ENCODE measurements around the gene RCC1.
"Not testable (repeated sequence)": the region's sequence is repeated elsewhere in the genome, so short reads cannot be mapped to it uniquely, and the experiment has no call there.

The RCC1 gene

GRCh38 chr1:28540651-28541050 is 34.8 kb downstream of the RCC1 start:
- Histone ChIP-seq H3K9ac (ENCODE audit: low read length in 5 of 5) (no peak overlapping the region), H3K27me3 (ENCODE audit: control insufficient read depth in 5 of 5, insufficient read depth in 4 of 5, low read length in 5 of 5) (no peaks in the 10 kb centered on the region), H3K27ac (ENCODE audit: low read depth, low read length) (no peak overlapping the region), H3K36me3 (ENCODE audit: control insufficient read depth in 5 of 5, insufficient read depth in 5 of 5, low read length in 5 of 5) (peaks cover 0 to 23% (median 20%) of the 10 kb centered on the region in 5 donors), H3K9me3 (ENCODE audit: control insufficient read depth in 5 of 5, low read length in 5 of 5) (no peaks in the 10 kb centered on the region), H3K4me1 (ENCODE audit: control insufficient read depth in 5 of 5, insufficient read depth in 5 of 5, low read length in 5 of 5) (peaks cover 0 to 3% (median 0%) of the 10 kb centered on the region in 5 donors), H3K4me3 (ENCODE audit: low read depth in 1 of 5, low read length in 5 of 5) (no peak overlapping the region)

GRCh38 chr1:28541414-28542015 is 35.7 kb downstream of the RCC1 start:
- not testable (repeated sequence) for H3K4me1 ChIP-seq (ENCODE audit: control insufficient read depth in 5 of 5, insufficient read depth in 5 of 5, low read length in 5 of 5); H3K9me3 ChIP-seq (ENCODE audit: control insufficient read depth in 5 of 5, low read length in 5 of 5); H3K9ac ChIP-seq (ENCODE audit: low read length in 5 of 5); H3K27me3 ChIP-seq (ENCODE audit: control insufficient read depth in 5 of 5, insufficient read depth in 4 of 5, low read length in 5 of 5); H3K4me3 ChIP-seq (ENCODE audit: low read depth in 1 of 5, low read length in 5 of 5); H3K27ac ChIP-seq (ENCODE audit: low read depth, low read length)
- H3K36me3 ChIP-seq (ENCODE audit: control insufficient read depth in 5 of 5, insufficient read depth in 5 of 5, low read length in 5 of 5): peaks cover 0 to 14% (median 12%) of the 10 kb centered on the region in 5 donors

GRCh38 chr1:28545246-28545628 is 39.4 kb downstream of the RCC1 start:
- no peak overlapping the region for H3K27ac ChIP-seq (ENCODE audit: low read depth, low read length)
- H3K9ac ChIP-seq (ENCODE audit: low read length in 5 of 5): no peak overlapping the region
- no peaks in the 10 kb centered on the region for H3K9me3 ChIP-seq (ENCODE audit: control insufficient read depth in 5 of 5, low read length in 5 of 5)
- H3K4me1 ChIP-seq (ENCODE audit: control insufficient read depth in 5 of 5, insufficient read depth in 5 of 5, low read length in 5 of 5): no peaks in the 10 kb centered on the region
- no peaks in the 10 kb centered on the region for H3K27me3 ChIP-seq (ENCODE audit: control insufficient read depth in 5 of 5, insufficient read depth in 4 of 5, low read length in 5 of 5)
- no peak overlapping the region for H3K4me3 ChIP-seq (ENCODE audit: low read depth in 1 of 5, low read length in 5 of 5)
- H3K36me3 ChIP-seq (ENCODE audit: control insufficient read depth in 5 of 5, insufficient read depth in 5 of 5, low read length in 5 of 5): no peaks in the 10 kb centered on the region

- Histone ChIP-seq H3K36me3 (ENCODE audit: control insufficient read depth in 5 of 5, insufficient read depth in 5 of 5, low read length in 5 of 5) (no peaks in the 10 kb centered on the region), H3K27me3 (ENCODE audit: control insufficient read depth in 5 of 5, insufficient read depth in 4 of 5, low read length in 5 of 5) (no peaks in the 10 kb centered on the region), H3K4me1 (ENCODE audit: control insufficient read depth in 5 of 5, insufficient read depth in 5 of 5, low read length in 5 of 5) (peaks cover 0 to 8% (median 8%) of the 10 kb centered on the region in 5 donors), H3K9ac (ENCODE audit: low read length in 5 of 5) (no peak overlapping the region), H3K4me3 (ENCODE audit: low read depth in 1 of 5, low read length in 5 of 5) (no peak overlapping the region), H3K27ac (ENCODE audit: low read depth, low read length) (no peak overlapping the region), H3K9me3 (ENCODE audit: control insufficient read depth in 5 of 5, low read length in 5 of 5) (no peaks in the 10 kb centered on the region)
Measured at GRCh38 chr1:28548318-28548717, 42.5 kb downstream of the RCC1 start.

- Histone ChIP-seq H3K9me3 (ENCODE audit: control insufficient read depth in 5 of 5, low read length in 5 of 5) (no peaks in the 10 kb centered on the region), H3K4me3 (ENCODE audit: low read depth in 1 of 5, low read length in 5 of 5) (no peak overlapping the region), H3K9ac (ENCODE audit: low read length in 5 of 5) (no peak overlapping the region), H3K4me1 (ENCODE audit: control insufficient read depth in 5 of 5, insufficient read depth in 5 of 5, low read length in 5 of 5) (peaks cover 0 to 18% (median 15%) of the 10 kb centered on the region in 5 donors), H3K27me3 (ENCODE audit: control insufficient read depth in 5 of 5, insufficient read depth in 4 of 5, low read length in 5 of 5) (no peaks in the 10 kb centered on the region), H3K27ac (ENCODE audit: low read depth, low read length) (no peak overlapping the region), H3K36me3 (ENCODE audit: control insufficient read depth in 5 of 5, insufficient read depth in 5 of 5, low read length in 5 of 5) (peaks cover 0 to 4% (median 1%) of the 10 kb centered on the region in 5 donors)
Measured at GRCh38 chr1:28551381-28551780, 45.5 kb downstream of the RCC1 start.

- H3K4me1 ChIP-seq (ENCODE audit: control insufficient read depth in 5 of 5, insufficient read depth in 5 of 5, low read length in 5 of 5): peaks cover 0 to 18% (median 15%) of the 10 kb centered on the region in 5 donors
- no peaks in the 10 kb centered on the region for H3K9me3 ChIP-seq (ENCODE audit: control insufficient read depth in 5 of 5, low read length in 5 of 5)
- H3K36me3 ChIP-seq (ENCODE audit: control insufficient read depth in 5 of 5, insufficient read depth in 5 of 5, low read length in 5 of 5): peaks cover 0 to 17% (median 6%) of the 10 kb centered on the region in 5 donors
- H3K27ac ChIP-seq (ENCODE audit: low read depth, low read length): peak within 1 kb of the TSS; percentile 73
- H3K9ac ChIP-seq (ENCODE audit: low read length in 5 of 5): peak within 1 kb of the TSS; percentile 60 to 95 (median 88)
- peak within 1 kb of the TSS; percentile 80 to 98 (median 96) for H3K4me3 ChIP-seq (ENCODE audit: low read depth in 1 of 5, low read length in 5 of 5)
- no peaks in the 10 kb centered on the region for H3K27me3 ChIP-seq (ENCODE audit: control insufficient read depth in 5 of 5, insufficient read depth in 4 of 5, low read length in 5 of 5)
Measured at GRCh38 chr1:28552758-28553663, 47.2 kb downstream of the RCC1 start, which contains the start of gene TRNAU1AP. Gene TRNAU1AP (plus strand): TSS chr1:28553085. CDS start chr1:28553111, 26 bp downstream.

- H3K27me3 ChIP-seq (ENCODE audit: control insufficient read depth in 5 of 5, insufficient read depth in 4 of 5, low read length in 5 of 5): no peaks in the 10 kb centered on the region
- peaks cover 12 to 76% (median 52%) of the 10 kb centered on the region in 5 donors for H3K36me3 ChIP-seq (ENCODE audit: control insufficient read depth in 5 of 5, insufficient read depth in 5 of 5, low read length in 5 of 5)
Measured at GRCh38 chr1:28560886-28561285, 55.0 kb downstream of the RCC1 start.

GRCh38 chr1:28564310-28564709 is 58.5 kb downstream of the RCC1 start:
- no peak overlapping the region for H3K4me3 ChIP-seq (ENCODE audit: low read depth in 1 of 5, low read length in 5 of 5)
- no peaks in the 10 kb centered on the region for H3K27me3 ChIP-seq (ENCODE audit: control insufficient read depth in 5 of 5, insufficient read depth in 4 of 5, low read length in 5 of 5)
- H3K9ac ChIP-seq (ENCODE audit: low read length in 5 of 5): no peak overlapping the region
- H3K9me3 ChIP-seq (ENCODE audit: control insufficient read depth in 5 of 5, low read length in 5 of 5): no peaks in the 10 kb centered on the region
- H3K27ac ChIP-seq (ENCODE audit: low read depth, low read length): no peak overlapping the region
- no peaks in the 10 kb centered on the region for H3K4me1 ChIP-seq (ENCODE audit: control insufficient read depth in 5 of 5, insufficient read depth in 5 of 5, low read length in 5 of 5)
- H3K36me3 ChIP-seq (ENCODE audit: control insufficient read depth in 5 of 5, insufficient read depth in 5 of 5, low read length in 5 of 5): peaks cover 18 to 88% (median 77%) of the 10 kb centered on the region in 5 donors

More at GRCh38 chr1:28560886-28561285, 55.0 kb downstream of the RCC1 start:
- Histone ChIP-seq H3K27ac (ENCODE audit: low read depth, low read length) (no peak overlapping the region), H3K9ac (ENCODE audit: low read length in 5 of 5) (no peak overlapping the region), H3K4me3 (ENCODE audit: low read depth in 1 of 5, low read length in 5 of 5) (no peak overlapping the region), H3K9me3 (ENCODE audit: control insufficient read depth in 5 of 5, low read length in 5 of 5) (no peaks in the 10 kb centered on the region), H3K4me1 (ENCODE audit: control insufficient read depth in 5 of 5, insufficient read depth in 5 of 5, low read length in 5 of 5) (no peaks in the 10 kb centered on the region)

- H3K4me3 ChIP-seq (ENCODE audit: low read depth in 1 of 5, low read length in 5 of 5): no peak overlapping the region
- peaks cover 18 to 81% (median 70%) of the 10 kb centered on the region in 5 donors for H3K36me3 ChIP-seq (ENCODE audit: control insufficient read depth in 5 of 5, insufficient read depth in 5 of 5, low read length in 5 of 5)
- no peak overlapping the region for H3K9ac ChIP-seq (ENCODE audit: low read length in 5 of 5)
- H3K27ac ChIP-seq (ENCODE audit: low read depth, low read length): no peak overlapping the region
- H3K4me1 ChIP-seq (ENCODE audit: control insufficient read depth in 5 of 5, insufficient read depth in 5 of 5, low read length in 5 of 5): no peaks in the 10 kb centered on the region
- no peaks in the 10 kb centered on the region for H3K27me3 ChIP-seq (ENCODE audit: control insufficient read depth in 5 of 5, insufficient read depth in 4 of 5, low read length in 5 of 5)
- H3K9me3 ChIP-seq (ENCODE audit: control insufficient read depth in 5 of 5, low read length in 5 of 5): no peaks in the 10 kb centered on the region
Measured at GRCh38 chr1:28565040-28565439, 59.2 kb downstream of the RCC1 start.

- H3K27me3 ChIP-seq (ENCODE audit: control insufficient read depth in 5 of 5, insufficient read depth in 4 of 5, low read length in 5 of 5): no peaks in the 10 kb centered on the region
- no peaks in the 10 kb centered on the region for H3K4me1 ChIP-seq (ENCODE audit: control insufficient read depth in 5 of 5, insufficient read depth in 5 of 5, low read length in 5 of 5)
- H3K4me3 ChIP-seq (ENCODE audit: low read depth in 1 of 5, low read length in 5 of 5): no peak overlapping the region
- H3K27ac ChIP-seq (ENCODE audit: low read depth, low read length): no peak overlapping the region
- no peaks in the 10 kb centered on the region for H3K9me3 ChIP-seq (ENCODE audit: control insufficient read depth in 5 of 5, low read length in 5 of 5)
- H3K36me3 ChIP-seq (ENCODE audit: control insufficient read depth in 5 of 5, insufficient read depth in 5 of 5, low read length in 5 of 5): peaks cover 15 to 74% (median 63%) of the 10 kb centered on the region in 5 donors
- H3K9ac ChIP-seq (ENCODE audit: low read length in 5 of 5): no peak overlapping the region
Measured at GRCh38 chr1:28565726-28566125, 59.9 kb downstream of the RCC1 start.

All from subcutaneous abdominal adipose tissue (tissue), 5 donors.